Measurements from ENCODE around the gene CFAP97D2. TPM values are rescaled to one million over a fixed set of nuclear protein-coding genes. Genes with fewer than 3 reads are reported as not detected.

CFAP97D2 gene
- polyA plus RNA-seq, 1 donor (not counting 4 experiments of a cell fraction or from before 2014, with no cell fraction given): not detected

DNA sequence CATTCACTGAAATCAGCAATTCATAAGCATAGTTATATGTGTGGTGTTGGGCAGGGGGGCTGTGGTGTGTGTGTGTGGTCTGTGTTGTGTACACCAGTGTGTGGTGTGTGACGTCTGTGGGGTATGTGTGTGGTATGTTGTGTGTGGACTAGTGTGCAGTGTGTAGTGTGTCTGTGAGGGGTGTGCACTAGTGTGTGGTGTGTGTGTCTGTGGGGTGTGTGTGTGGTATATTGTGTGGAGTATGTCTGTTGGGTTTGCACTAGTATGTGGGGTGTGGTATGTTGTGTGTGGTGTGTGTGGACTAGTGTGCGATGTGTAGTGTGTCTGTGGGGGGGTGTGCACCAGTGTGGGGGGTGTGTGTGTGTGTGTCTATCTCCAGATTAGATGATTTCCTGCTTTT lies 48.5 kb downstream of the CFAP97D2 start:
- Histone ChIP-seq H3K4me2 (ENCODE audit: control insufficient read depth, extremely low read depth, insufficient read depth, low read depth, low read length) (no peak overlapping the region), H3K4me1 (ENCODE audit: control insufficient read depth, extremely low read depth, insufficient read depth, low read length) (peaks cover 3% of the 10 kb centered on the region), H3K4me3 (ENCODE audit: control insufficient read depth in 2 of 3, extremely low read depth in 1 of 3, insufficient read depth in 2 of 3, low read depth in 1 of 3, low read length in 3 of 3) (no peak overlapping the region), H3K9ac (ENCODE audit: control insufficient read depth, extremely low read depth, insufficient read depth, low read length) (no peak overlapping the region), H2AFZ (ENCODE audit: control insufficient read depth, low read length) (no peak overlapping the region), H3K27me3 (ENCODE audit: control insufficient read depth, extremely low read depth, insufficient read depth, low read length) (peaks cover 14% of the 10 kb centered on the region), H3K79me2 (ENCODE audit: control insufficient read depth, insufficient read depth, low read length) (no peaks in the 10 kb centered on the region), H3K36me3 (ENCODE audit: control insufficient read depth in 2 of 2, extremely low read depth in 1 of 2, insufficient read depth in 2 of 2, low read length in 2 of 2) (no peaks in the 10 kb centered on the region), H4K20me1 (ENCODE audit: control insufficient read depth, extremely low read depth, insufficient read depth, low read length) (no peaks in the 10 kb centered on the region), H3K27ac (ENCODE audit: control insufficient read depth, insufficient read depth, low read length) (no peak overlapping the region), H3K9me3 (ENCODE audit: control insufficient read depth, low read depth, low read length) (no peaks in the 10 kb centered on the region), H3K9me1 (ENCODE audit: control insufficient read depth, extremely low read depth, insufficient read depth, low read length) (no peaks in the 10 kb centered on the region)
- no peak for TF ChIP-seq EZH2 (IDR thresholded peaks at IDR 0.05; ENCODE audit: low read length)
- TF ChIP-seq, protein P1, sequence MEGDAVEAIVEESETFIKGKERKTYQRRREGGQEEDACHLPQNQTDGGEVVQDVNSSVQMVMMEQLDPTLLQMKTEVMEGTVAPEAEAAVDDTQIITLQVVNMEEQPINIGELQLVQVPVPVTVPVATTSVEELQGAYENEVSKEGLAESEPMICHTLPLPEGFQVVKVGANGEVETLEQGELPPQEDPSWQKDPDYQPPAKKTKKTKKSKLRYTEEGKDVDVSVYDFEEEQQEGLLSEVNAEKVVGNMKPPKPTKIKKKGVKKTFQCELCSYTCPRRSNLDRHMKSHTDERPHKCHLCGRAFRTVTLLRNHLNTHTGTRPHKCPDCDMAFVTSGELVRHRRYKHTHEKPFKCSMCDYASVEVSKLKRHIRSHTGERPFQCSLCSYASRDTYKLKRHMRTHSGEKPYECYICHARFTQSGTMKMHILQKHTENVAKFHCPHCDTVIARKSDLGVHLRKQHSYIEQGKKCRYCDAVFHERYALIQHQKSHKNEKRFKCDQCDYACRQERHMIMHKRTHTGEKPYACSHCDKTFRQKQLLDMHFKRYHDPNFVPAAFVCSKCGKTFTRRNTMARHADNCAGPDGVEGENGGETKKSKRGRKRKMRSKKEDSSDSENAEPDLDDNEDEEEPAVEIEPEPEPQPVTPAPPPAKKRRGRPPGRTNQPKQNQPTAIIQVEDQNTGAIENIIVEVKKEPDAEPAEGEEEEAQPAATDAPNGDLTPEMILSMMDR (optimal IDR thresholded peaks at IDR 0.05 in 1 of 3, IDR thresholded peaks at IDR 0.05 in 1 of 3, conservative IDR thresholded peaks at IDR 0.05 in 1 of 3; ENCODE audit: extremely low read depth in 1 of 3, insufficient read depth in 2 of 3, low read length in 3 of 3): no peak
- FAIRE-seq: no peak
- no peak for DNase-seq (ENCODE audit: low read depth, low spot score)
- dilution Hi-C loops (cut with MboI; ENCODE audit: extremely low pct_ligation_motif_present, low sequenced_read_pairs): no loop called here

- TF ChIP-seq EZH2 (IDR thresholded peaks at IDR 0.05; ENCODE audit: low read length): no peak
- TF ChIP-seq, protein P1 (optimal IDR thresholded peaks at IDR 0.05 in 1 of 3, IDR thresholded peaks at IDR 0.05 in 1 of 3, conservative IDR thresholded peaks at IDR 0.05 in 1 of 3; ENCODE audit: extremely low read depth in 1 of 3, insufficient read depth in 2 of 3, low read length in 3 of 3): no peak
- Histone ChIP-seq H3K4me2 (ENCODE audit: control insufficient read depth, extremely low read depth, insufficient read depth, low read depth, low read length) (no peak overlapping the region), H3K9me1 (ENCODE audit: control insufficient read depth, extremely low read depth, insufficient read depth, low read length) (no peaks in the 10 kb centered on the region), H3K79me2 (ENCODE audit: control insufficient read depth, insufficient read depth, low read length) (no peaks in the 10 kb centered on the region), H3K27me3 (ENCODE audit: control insufficient read depth, extremely low read depth, insufficient read depth, low read length) (peaks cover 14% of the 10 kb centered on the region), H4K20me1 (ENCODE audit: control insufficient read depth, extremely low read depth, insufficient read depth, low read length) (no peaks in the 10 kb centered on the region), H3K4me1 (ENCODE audit: control insufficient read depth, extremely low read depth, insufficient read depth, low read length) (peaks cover 3% of the 10 kb centered on the region), H3K27ac (ENCODE audit: control insufficient read depth, insufficient read depth, low read length) (no peak overlapping the region), H3K36me3 (ENCODE audit: control insufficient read depth in 2 of 2, extremely low read depth in 1 of 2, insufficient read depth in 2 of 2, low read length in 2 of 2) (no peaks in the 10 kb centered on the region), H2AFZ (ENCODE audit: control insufficient read depth, low read length) (no peak overlapping the region), H3K4me3 (ENCODE audit: control insufficient read depth in 2 of 3, extremely low read depth in 1 of 3, insufficient read depth in 2 of 3, low read depth in 1 of 3, low read length in 3 of 3) (no peak overlapping the region), H3K9ac (ENCODE audit: control insufficient read depth, extremely low read depth, insufficient read depth, low read length) (no peak overlapping the region), H3K9me3 (ENCODE audit: control insufficient read depth, low read depth, low read length) (no peaks in the 10 kb centered on the region)
- dilution Hi-C loops (cut with MboI; ENCODE audit: extremely low pct_ligation_motif_present, low sequenced_read_pairs): no loop called here
- no peak for FAIRE-seq
- DNase-seq (ENCODE audit: low read depth, low spot score): no peak
Observed at GRCh38 chr13:114228176-114228575, 49.1 kb downstream of the CFAP97D2 start.

Measured in keratinocyte (primary cell).